ENCODE measurements around the gene TMEM178A. TPM values are rescaled to one million over a fixed set of nuclear protein-coding genes. Genes with fewer than 3 reads are reported as not detected.

Gene TMEM178A
- total and polyA plus RNA-seq, 2 of the 4 experiments (the other 2 are of a cell fraction): 0.18 to 1.8 TPM

DNA sequence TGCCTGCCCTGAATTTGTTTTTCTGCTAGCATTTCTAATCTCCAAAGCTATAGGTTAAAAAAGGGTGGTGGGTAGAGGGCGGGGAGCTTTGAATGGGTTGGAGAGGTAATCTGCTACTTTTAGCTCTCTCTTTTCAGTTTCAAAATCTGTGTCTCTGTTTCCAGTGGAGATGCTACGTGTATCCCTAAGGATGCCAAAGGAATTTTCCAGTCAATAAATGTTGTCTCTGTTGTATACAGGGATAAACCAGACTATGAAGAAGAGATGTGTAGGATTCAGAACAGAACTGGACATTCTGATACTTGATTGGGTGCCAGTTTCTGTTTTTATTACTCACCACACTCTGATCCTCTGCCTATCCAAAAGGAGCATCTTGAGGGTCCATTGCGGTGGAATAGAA, 50.1 kb downstream of the TMEM178A start:
- Histone ChIP-seq H3K4me2 (ENCODE audit: low read depth, low read length) (no peak overlapping the region), H2AK5ac (ENCODE audit: low read depth, low read length) (no peak overlapping the region), H4K8ac (ENCODE audit: low read depth in 2 of 2, low read length in 2 of 2) (no peak overlapping the region), H2BK5ac (ENCODE audit: low read depth, low read length, poor library complexity, severe bottlenecking) (no peak overlapping the region), H3K9ac (ENCODE audit: low read depth, low read length) (no peak overlapping the region), H2BK20ac (ENCODE audit: low read depth, low read length) (no peak overlapping the region), H3K23ac (ENCODE audit: low read depth, low read length) (no peak overlapping the region), H2AFZ (replicated peaks; ENCODE audit: low read length, poor library complexity) (no peak overlapping the region), H3K14ac (replicated peaks; ENCODE audit: low read depth, low read length) (no peak overlapping the region), H3K27ac (ENCODE audit: insufficient read depth, low read length) (no peak overlapping the region), H3K56ac (ENCODE audit: extremely low read depth, insufficient read depth, low read length) (no peak overlapping the region), H3K4ac (ENCODE audit: low read depth, low read length) (no peak overlapping the region), H3K9me1 (ENCODE audit: insufficient read depth, low read length) (no peaks in the 10 kb centered on the region), H3K9me3 (ENCODE audit: control insufficient read depth, insufficient read depth, low read length) (no peaks in the 10 kb centered on the region), H4K20me1 (ENCODE audit: insufficient read depth, low read length) (no peaks in the 10 kb centered on the region), H3K27me3 (ENCODE audit: control insufficient read depth, insufficient read depth, low read length) (no peaks in the 10 kb centered on the region), H4K91ac (ENCODE audit: insufficient read depth, low read depth, low read length) (no peak overlapping the region), H2AK9ac (replicated peaks; ENCODE audit: low read depth, low read length, poor library complexity) (no peak overlapping the region), H3K36me3 (ENCODE audit: control insufficient read depth, insufficient read depth, low read length) (no peaks in the 10 kb centered on the region), H3K4me3 (ENCODE audit: insufficient read depth, low read depth, low read length) (no peak overlapping the region), H2BK120ac (ENCODE audit: low read depth, low read length) (no peak overlapping the region), H3K79me1 (ENCODE audit: low read depth in 1 of 2, low read length in 2 of 2) (no peaks in the 10 kb centered on the region), H3K4me1 (ENCODE audit: control insufficient read depth, insufficient read depth, low read length) (no peaks in the 10 kb centered on the region), H4K5ac (ENCODE audit: low read depth, low read length) (no peak overlapping the region), H2BK15ac (ENCODE audit: low read depth, low read length) (no peak overlapping the region), H3K18ac (ENCODE audit: low read depth, low read length) (no peak overlapping the region)
- no TSS peak for BruUV-seq (replicated peaks)
- in situ Hi-C loops (cut with MboI; ENCODE audit: low sequenced_read_pairs) (no loop called here), dilution Hi-C loops (cut with HindIII; ENCODE audit: low sequenced_read_pairs, unreplicated experiment) (no loop called here), intact Hi-C loops (cut with micrococcal nuclease) (no loop called here)
- CTCF ChIA-PET: no interaction called here
- DNase-seq (no peak), ATAC-seq (ENCODE audit: low read depth) (no peak)
- TF ChIP-seq, protein P1, sequence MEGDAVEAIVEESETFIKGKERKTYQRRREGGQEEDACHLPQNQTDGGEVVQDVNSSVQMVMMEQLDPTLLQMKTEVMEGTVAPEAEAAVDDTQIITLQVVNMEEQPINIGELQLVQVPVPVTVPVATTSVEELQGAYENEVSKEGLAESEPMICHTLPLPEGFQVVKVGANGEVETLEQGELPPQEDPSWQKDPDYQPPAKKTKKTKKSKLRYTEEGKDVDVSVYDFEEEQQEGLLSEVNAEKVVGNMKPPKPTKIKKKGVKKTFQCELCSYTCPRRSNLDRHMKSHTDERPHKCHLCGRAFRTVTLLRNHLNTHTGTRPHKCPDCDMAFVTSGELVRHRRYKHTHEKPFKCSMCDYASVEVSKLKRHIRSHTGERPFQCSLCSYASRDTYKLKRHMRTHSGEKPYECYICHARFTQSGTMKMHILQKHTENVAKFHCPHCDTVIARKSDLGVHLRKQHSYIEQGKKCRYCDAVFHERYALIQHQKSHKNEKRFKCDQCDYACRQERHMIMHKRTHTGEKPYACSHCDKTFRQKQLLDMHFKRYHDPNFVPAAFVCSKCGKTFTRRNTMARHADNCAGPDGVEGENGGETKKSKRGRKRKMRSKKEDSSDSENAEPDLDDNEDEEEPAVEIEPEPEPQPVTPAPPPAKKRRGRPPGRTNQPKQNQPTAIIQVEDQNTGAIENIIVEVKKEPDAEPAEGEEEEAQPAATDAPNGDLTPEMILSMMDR (conservative IDR thresholded peaks at IDR 0.05; ENCODE audit: low read depth, low read length): no peak
- TF ChIP-seq RCOR1 (IDR thresholded peaks at IDR 0.05; ENCODE audit: insufficient replicate concordance, low read length) (no peak), POLR2A (IDR thresholded peaks at IDR 0.05; ENCODE audit: low read depth, low read length) (no peak)
- TF ChIP-seq, protein P2, sequence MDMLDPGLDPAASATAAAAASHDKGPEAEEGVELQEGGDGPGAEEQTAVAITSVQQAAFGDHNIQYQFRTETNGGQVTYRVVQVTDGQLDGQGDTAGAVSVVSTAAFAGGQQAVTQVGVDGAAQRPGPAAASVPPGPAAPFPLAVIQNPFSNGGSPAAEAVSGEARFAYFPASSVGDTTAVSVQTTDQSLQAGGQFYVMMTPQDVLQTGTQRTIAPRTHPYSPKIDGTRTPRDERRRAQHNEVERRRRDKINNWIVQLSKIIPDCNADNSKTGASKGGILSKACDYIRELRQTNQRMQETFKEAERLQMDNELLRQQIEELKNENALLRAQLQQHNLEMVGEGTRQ (IDR thresholded peaks at IDR 0.05; ENCODE audit: low read depth, low read length): no peak
- WGBS, 2 experiments (ENCODE audit: extremely low coverage in 2 of 2, insufficient read length in 1 of 2): no CpG with 5 or more reads among the region's 3 CpGs
- POLR2A ChIA-PET (ENCODE audit: unreplicated experiment): no interaction called here

Data from IMR-90 (cell line).